ENCODE measurements around the gene ECE2.

Gene ECE2

DNA sequence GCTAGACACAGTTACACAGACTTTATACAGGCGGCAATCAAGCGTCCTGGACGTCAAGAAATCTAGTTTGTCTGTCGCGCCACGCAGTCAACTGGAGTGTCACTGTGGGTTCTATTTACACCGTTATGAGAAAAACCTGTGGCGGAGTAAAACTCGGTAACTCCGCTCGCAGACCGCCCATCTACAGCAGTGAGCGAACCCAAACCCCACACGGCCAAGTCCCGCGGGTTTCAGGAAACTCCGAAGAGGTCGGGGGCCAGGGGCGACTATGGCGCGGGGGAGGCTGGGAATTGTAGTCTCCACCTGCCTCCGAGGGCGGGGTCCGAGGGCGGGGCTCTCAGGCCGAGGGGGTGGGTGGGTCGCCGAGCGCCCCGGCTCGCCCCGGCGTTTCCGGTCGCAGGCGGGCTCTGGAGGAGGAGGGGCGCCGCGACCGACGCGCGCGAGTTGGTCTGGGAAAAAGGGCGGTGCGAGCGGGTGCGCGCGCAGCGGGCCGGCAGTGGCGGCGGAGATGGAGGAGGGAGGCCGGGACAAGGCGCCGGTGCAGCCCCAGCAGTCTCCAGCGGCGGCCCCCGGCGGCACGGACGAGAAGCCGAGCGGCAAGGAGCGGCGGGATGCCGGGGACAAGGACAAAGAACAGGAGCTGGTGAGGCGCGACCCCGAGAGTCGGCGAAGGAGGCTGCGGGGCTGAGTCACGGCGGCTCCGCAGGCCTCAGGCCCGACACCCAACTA lies 23.1 kb downstream of the ECE2 start, which contains the start of gene PSMD2 (continued):
- no peak for TF ChIP-seq ZFP41 (tag by site-specific recombination; IDR thresholded peaks at IDR 0.05; ENCODE audit: borderline replicate concordance)
- TF ChIP-seq, protein P1, sequence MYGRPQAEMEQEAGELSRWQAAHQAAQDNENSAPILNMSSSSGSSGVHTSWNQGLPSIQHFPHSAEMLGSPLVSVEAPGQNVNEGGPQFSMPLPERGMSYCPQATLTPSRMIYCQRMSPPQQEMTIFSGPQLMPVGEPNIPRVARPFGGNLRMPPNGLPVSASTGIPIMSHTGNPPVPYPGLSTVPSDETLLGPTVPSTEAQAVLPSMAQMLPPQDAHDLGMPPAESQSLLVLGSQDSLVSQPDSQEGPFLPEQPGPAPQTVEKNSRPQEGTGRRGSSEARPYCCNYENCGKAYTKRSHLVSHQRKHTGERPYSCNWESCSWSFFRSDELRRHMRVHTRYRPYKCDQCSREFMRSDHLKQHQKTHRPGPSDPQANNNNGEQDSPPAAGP (tag by site-specific recombination; IDR thresholded peaks at IDR 0.05) = 0 out of 2 replicates have a peak, but pooled peaks have one; percentile 23
- no peak for TF ChIP-seq ZNF791 (tag by site-specific recombination; IDR thresholded peaks at IDR 0.05)
- no peak for TF ChIP-seq IKZF3 (tag by site-specific recombination; IDR thresholded peaks at IDR 0.05)
- peak; percentile 38; the same call in 1 of the 2 replicates for TF ChIP-seq ZBTB11 (tag by site-specific recombination; conservative IDR thresholded peaks at IDR 0.05; ENCODE audit: low read depth)
- TF ChIP-seq ZNF48 (tag by site-specific recombination; IDR thresholded peaks at IDR 0.05) = no peak
- TF ChIP-seq ZNF292 (tag by site-specific recombination; IDR thresholded peaks at IDR 0.05; ENCODE audit: borderline replicate concordance, low read depth) = no peak
- TF ChIP-seq SP3 (tag by site-specific recombination; IDR thresholded peaks at IDR 0.05) = peak; percentile 66
- TF ChIP-seq ZNF660 (tag by site-specific recombination; IDR thresholded peaks at IDR 0.05) = peak; percentile 48; the same call in 1 of the 2 replicates
- 0 out of 2 replicates have a peak, but pooled peaks have one; percentile 12 for TF ChIP-seq ZSCAN16 (tag by site-specific recombination; IDR thresholded peaks at IDR 0.05)
- TF ChIP-seq SP2 (tag by site-specific recombination; IDR thresholded peaks at IDR 0.05) = peak; percentile 62
- no peak for TF ChIP-seq ZNF560 (tag by site-specific recombination; IDR thresholded peaks at IDR 0.05; ENCODE audit: borderline replicate concordance)
- TF ChIP-seq ZNF10 (tag by site-specific recombination; IDR thresholded peaks at IDR 0.05) = 0 out of 2 replicates have a peak, but pooled peaks have one; percentile 21
- TF ChIP-seq ZNF785 (tag by site-specific recombination; IDR thresholded peaks at IDR 0.05) = no peak
- TF ChIP-seq ZNF362 (tag by site-specific recombination; IDR thresholded peaks at IDR 0.05) = no peak
- no peak for TF ChIP-seq ZNF266 (tag by site-specific recombination; IDR thresholded peaks at IDR 0.05; ENCODE audit: low read depth)
- peak; percentile 75; the same call in 1 of the 2 replicates for TF ChIP-seq ZNF76 (tag by site-specific recombination; IDR thresholded peaks at IDR 0.05; ENCODE audit: borderline replicate concordance, low read depth)
- TF ChIP-seq SCRT2 (tag by site-specific recombination; IDR thresholded peaks at IDR 0.05) = no peak
- peak; percentile 65 for TF ChIP-seq ZFHX2 (tag by site-specific recombination; conservative IDR thresholded peaks at IDR 0.05)
- TF ChIP-seq ZNF391 (tag by site-specific recombination; IDR thresholded peaks at IDR 0.05; ENCODE audit: borderline replicate concordance, low read depth) = peak; percentile 65; the same call in 1 of the 2 replicates
- TF ChIP-seq, protein P2, sequence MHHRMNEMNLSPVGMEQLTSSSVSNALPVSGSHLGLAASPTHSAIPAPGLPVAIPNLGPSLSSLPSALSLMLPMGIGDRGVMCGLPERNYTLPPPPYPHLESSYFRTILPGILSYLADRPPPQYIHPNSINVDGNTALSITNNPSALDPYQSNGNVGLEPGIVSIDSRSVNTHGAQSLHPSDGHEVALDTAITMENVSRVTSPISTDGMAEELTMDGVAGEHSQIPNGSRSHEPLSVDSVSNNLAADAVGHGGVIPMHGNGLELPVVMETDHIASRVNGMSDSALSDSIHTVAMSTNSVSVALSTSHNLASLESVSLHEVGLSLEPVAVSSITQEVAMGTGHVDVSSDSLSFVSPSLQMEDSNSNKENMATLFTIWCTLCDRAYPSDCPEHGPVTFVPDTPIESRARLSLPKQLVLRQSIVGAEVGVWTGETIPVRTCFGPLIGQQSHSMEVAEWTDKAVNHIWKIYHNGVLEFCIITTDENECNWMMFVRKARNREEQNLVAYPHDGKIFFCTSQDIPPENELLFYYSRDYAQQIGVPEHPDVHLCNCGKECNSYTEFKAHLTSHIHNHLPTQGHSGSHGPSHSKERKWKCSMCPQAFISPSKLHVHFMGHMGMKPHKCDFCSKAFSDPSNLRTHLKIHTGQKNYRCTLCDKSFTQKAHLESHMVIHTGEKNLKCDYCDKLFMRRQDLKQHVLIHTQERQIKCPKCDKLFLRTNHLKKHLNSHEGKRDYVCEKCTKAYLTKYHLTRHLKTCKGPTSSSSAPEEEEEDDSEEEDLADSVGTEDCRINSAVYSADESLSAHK (tag by site-specific recombination; IDR thresholded peaks at IDR 0.05) = peak; percentile 26; the same call in 1 of the 2 replicates
- TF ChIP-seq ZNF121 (tag by site-specific recombination; IDR thresholded peaks at IDR 0.05) = 0 out of 2 replicates have a peak, but pooled peaks have one; percentile 14
- TF ChIP-seq KLF8 (tag by site-specific recombination; IDR thresholded peaks at IDR 0.05) = peak; percentile 40; the same call in 1 of the 2 replicates
- TF ChIP-seq ZIC2 (tag by site-specific recombination; IDR thresholded peaks at IDR 0.05) = 0 out of 2 replicates have a peak, but pooled peaks have one; percentile 16
- TF ChIP-seq SCRT1 (tag by site-specific recombination; IDR thresholded peaks at IDR 0.05; ENCODE audit: borderline replicate concordance) = peak; percentile 59; the same call in 1 of the 2 replicates
- no peak for TF ChIP-seq ZEB2 (tag by site-specific recombination; IDR thresholded peaks at IDR 0.05)
- TF ChIP-seq ZBTB1 (tag by site-specific recombination; IDR thresholded peaks at IDR 0.05) = no peak
- TF ChIP-seq GLIS2 (tag by site-specific recombination; IDR thresholded peaks at IDR 0.05) = peak; percentile 39; the same call in 1 of the 2 replicates
- peak; percentile 28; the same call in 1 of the 2 replicates for TF ChIP-seq ZBTB20 (tag by site-specific recombination; IDR thresholded peaks at IDR 0.05)
- TF ChIP-seq KLF16 (tag by site-specific recombination; IDR thresholded peaks at IDR 0.05) = 0 out of 2 replicates have a peak, but pooled peaks have one; percentile 24
- peak; percentile 41; the same call in 1 of the 2 replicates for TF ChIP-seq ZNF692 (tag by site-specific recombination; IDR thresholded peaks at IDR 0.05)

All from HEK293 (cell line).